ENCODE measurements around the gene SLC46A1.
A peak's percentile ranks its signal among the peaks of the same experiment; 100 is the strongest.

SLC46A1 gene

DNA sequence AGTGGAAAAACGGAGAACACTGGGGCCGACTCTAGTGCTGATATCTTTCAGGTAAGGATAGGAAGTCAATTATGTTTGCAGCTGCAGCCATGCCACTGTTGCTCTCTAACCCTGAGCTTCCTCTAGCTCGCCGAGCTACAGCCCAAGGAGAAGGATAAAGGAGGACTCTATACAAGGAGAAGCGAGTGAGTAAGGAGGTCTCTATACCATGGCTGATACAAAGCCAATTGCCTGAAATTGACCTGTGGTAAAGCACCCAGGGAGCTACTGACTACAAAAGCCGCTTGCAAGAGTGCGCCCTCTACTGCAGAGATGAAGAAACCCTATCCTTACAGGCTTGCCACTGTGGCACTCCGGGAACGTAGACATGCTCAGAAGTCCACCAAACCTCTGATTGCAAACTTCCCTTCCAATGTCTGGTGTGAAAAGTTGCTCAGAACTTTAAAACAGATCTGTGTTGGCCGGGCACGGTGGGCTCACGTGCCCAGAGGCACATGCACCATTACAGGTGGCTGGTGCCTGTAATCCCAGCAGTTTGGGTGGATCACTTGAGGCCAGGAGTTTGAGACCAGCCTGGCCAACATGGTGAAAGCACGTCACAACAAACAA, 10.8 kb upstream of the SLC46A1 start:
- Histone ChIP-seq H3K36me3 (ENCODE audit: insufficient read depth, low read length) (no peaks in the 10 kb centered on the region), H3K9me3 (ENCODE audit: low read length) (no peaks in the 10 kb centered on the region), H3K4me1 (ENCODE audit: insufficient read depth, low read length) (no peaks in the 10 kb centered on the region), H2AFZ (ENCODE audit: low read depth, low read length) (no peak overlapping the region), H3K27me3 (ENCODE audit: insufficient read depth, low read length) (peaks cover 12% of the 10 kb centered on the region), H3K4me3 (ENCODE audit: low read length) (no peak overlapping the region)

DNA sequence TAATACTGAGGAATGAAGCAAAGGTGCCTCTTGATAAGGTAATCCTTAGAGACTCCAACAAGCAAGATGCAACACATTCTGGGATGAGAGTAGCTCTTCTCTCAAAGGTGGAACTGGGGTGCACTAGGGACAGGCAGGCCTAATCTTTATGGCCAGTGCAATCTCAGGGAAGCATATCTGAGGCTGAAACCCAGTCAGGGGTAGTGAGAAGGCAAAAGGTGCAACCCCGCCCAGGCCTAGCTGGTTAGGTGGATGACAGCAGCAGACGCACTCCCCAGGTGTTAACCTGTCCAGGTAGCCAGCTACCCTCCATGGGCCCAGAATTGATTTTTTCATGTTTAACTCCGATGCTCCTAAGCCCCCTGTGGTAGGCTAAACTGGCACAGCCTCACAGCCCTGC, 9.9 kb upstream of the SLC46A1 start:
- Histone ChIP-seq H3K27me3 (ENCODE audit: insufficient read depth, low read length) (peaks cover 18% of the 10 kb centered on the region), H3K36me3 (ENCODE audit: insufficient read depth, low read length) (no peaks in the 10 kb centered on the region), H3K4me1 (ENCODE audit: insufficient read depth, low read length) (no peaks in the 10 kb centered on the region), H2AFZ (ENCODE audit: low read depth, low read length) (no peak overlapping the region), H3K9me3 (ENCODE audit: low read length) (no peaks in the 10 kb centered on the region), H3K4me3 (ENCODE audit: low read length) (no peak overlapping the region)

DNA sequence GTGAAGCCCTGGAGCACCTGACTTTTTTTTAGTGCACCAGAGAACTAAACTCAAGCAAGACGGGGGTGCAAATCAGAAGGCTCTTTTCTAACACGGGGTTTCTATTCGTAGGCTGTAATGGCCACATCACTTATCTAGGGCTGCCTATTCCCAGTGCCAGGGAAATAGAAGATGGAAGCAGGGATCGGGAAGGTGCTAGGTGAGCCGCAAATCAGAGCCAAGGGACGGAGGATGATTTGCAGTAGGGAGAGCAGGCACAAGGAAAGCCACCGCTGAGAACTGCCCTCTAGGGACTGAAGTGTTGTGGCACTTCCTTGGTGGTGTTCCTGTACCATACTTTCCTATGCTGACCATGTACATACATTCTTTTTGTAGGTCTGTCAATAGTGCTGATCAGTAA, 7.8 kb upstream of the SLC46A1 start:
- Histone ChIP-seq H3K27me3 (ENCODE audit: insufficient read depth, low read length) (peaks cover 18% of the 10 kb centered on the region), H3K4me1 (ENCODE audit: insufficient read depth, low read length) (no peaks in the 10 kb centered on the region), H3K9me3 (ENCODE audit: low read length) (no peaks in the 10 kb centered on the region), H3K36me3 (ENCODE audit: insufficient read depth, low read length) (no peaks in the 10 kb centered on the region), H3K4me3 (ENCODE audit: low read length) (no peak overlapping the region), H2AFZ (ENCODE audit: low read depth, low read length) (no peak overlapping the region)

DNA sequence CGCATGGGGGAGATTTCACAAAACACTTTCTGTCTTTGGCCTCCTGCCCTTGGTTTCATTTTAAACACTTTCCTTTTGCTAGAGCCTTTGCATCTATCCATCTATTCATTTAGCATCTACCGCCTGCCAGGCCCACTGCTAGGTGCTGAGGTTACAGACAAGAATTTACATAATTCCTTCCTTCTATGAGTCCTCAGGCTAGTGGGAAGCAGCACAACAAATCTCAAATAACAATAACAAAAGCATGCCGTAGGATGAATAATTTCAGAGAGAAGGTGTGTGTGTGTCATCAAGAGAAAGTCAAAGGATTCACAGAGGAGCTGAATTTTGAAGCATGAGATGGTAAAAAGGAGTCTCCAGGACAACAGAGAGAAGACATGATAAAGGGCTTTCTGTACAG, 6.1 kb upstream of the SLC46A1 start:
- H3K9me3 ChIP-seq (ENCODE audit: low read length): no peaks in the 10 kb centered on the region

DNA sequence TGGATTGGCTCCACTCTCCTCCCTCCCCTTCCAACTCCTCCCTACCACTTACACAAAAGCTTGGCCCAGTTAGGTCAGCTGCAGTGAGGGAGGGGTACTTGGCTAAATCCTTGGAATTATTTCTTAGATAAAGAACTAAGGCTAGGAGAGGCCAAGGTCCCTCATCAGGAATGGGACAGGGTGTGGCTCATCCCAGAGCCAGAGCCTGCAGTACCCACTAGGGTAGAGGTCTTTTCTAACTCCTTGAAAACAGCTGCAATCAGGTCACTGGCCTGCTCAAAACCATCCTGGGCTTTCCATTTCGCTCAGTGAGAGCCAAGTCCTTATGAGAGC, 1.9 kb upstream of the SLC46A1 start:
- H3K36me3 ChIP-seq (ENCODE audit: insufficient read depth, low read length): no peaks in the 10 kb centered on the region
- peaks cover 11% of the 10 kb centered on the region for H3K27me3 ChIP-seq (ENCODE audit: insufficient read depth, low read length)
- no peak overlapping the region for H2AFZ ChIP-seq (ENCODE audit: low read depth, low read length)
- no peaks in the 10 kb centered on the region for H3K9me3 ChIP-seq (ENCODE audit: low read length)
- no peak overlapping the region for H3K4me3 ChIP-seq (ENCODE audit: low read length)
- peaks cover 18% of the 10 kb centered on the region for H3K4me1 ChIP-seq (ENCODE audit: insufficient read depth, low read length)

More for the DNA sequence above, 6.1 kb upstream of the SLC46A1 start:
- H3K27me3 ChIP-seq (ENCODE audit: insufficient read depth, low read length): peaks cover 18% of the 10 kb centered on the region
- H2AFZ ChIP-seq (ENCODE audit: low read depth, low read length): no peak overlapping the region
- no peaks in the 10 kb centered on the region for H3K36me3 ChIP-seq (ENCODE audit: insufficient read depth, low read length)
- peaks cover 8% of the 10 kb centered on the region for H3K4me1 ChIP-seq (ENCODE audit: insufficient read depth, low read length)
- no peak overlapping the region for H3K4me3 ChIP-seq (ENCODE audit: low read length)

DNA sequence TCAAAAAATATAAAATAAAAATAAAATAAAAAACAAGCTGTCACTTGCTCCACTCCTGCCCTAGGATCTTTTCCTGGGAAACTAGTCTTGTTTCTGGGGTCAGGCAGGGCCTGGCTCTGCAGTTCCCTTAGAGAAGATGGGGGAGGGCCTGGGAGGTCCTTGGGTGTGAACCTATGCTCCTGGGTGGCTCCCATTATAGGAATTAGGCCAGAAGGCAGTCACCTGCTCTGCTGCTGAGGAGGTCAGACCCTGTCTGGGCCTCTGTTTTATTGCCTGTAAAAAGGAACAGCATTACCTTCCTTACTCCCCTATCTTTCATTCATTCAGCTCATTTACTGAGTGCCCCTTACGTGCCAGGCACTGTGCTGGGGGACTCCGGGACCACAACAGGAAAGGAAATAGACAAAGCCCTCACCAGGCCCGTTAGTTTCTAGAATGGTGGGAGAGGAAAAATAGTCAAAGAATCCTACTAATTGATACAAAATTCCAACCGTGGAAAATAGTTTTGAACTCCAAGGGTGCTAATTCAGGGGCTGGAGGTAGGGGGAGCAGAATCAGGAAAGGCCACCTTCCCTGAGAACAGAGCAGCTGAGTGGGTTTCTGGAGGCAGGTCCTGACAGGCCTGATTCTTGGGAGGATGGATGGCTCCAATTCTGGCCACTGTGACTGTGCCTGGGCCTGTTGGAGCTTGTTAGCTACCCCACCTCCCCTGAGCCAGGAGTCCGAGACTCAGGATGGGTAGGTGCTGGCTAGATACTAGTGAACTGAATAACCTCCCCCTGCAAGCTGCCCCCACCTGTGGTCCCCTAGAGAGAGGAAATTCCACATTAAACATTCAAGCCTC, 1.3 kb upstream of the SLC46A1 start:
- H3K9me3 ChIP-seq (ENCODE audit: low read length): no peaks in the 10 kb centered on the region
- H3K27me3 ChIP-seq (ENCODE audit: insufficient read depth, low read length): peaks cover 10% of the 10 kb centered on the region
- no peak overlapping the region for H3K4me3 ChIP-seq (ENCODE audit: low read length)
- H3K36me3 ChIP-seq (ENCODE audit: insufficient read depth, low read length): no peaks in the 10 kb centered on the region
- peaks cover 18% of the 10 kb centered on the region for H3K4me1 ChIP-seq (ENCODE audit: insufficient read depth, low read length)
- no peak overlapping the region for H2AFZ ChIP-seq (ENCODE audit: low read depth, low read length)

DNA sequence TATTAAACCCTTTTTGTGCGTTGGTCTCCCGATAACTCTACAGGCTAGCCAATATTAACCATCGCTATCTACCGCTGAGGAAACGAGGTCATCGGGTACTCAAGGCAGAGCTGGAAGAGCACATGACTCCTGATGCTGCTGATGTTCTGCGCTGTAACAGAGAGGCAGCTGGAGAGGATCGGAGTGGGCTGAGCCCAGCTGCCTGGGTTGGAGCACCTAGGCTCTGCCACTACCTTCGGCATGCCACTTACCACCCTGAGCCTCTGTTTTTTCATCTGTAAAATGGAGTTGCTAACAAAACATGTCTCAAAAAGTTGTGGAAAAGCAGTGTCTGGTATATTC, 432 bp upstream of the SLC46A1 start:
- H3K9me3 ChIP-seq (ENCODE audit: low read length): no peaks in the 10 kb centered on the region
- H3K36me3 ChIP-seq (ENCODE audit: insufficient read depth, low read length): no peaks in the 10 kb centered on the region
- H2AFZ ChIP-seq (ENCODE audit: low read depth, low read length): peak overlapping the region; percentile 94
- H3K27me3 ChIP-seq (ENCODE audit: insufficient read depth, low read length): peaks cover 3% of the 10 kb centered on the region
- peak overlapping the region; percentile 48 for H3K4me3 ChIP-seq (ENCODE audit: low read length)
- peaks cover 18% of the 10 kb centered on the region for H3K4me1 ChIP-seq (ENCODE audit: insufficient read depth, low read length)

DNA sequence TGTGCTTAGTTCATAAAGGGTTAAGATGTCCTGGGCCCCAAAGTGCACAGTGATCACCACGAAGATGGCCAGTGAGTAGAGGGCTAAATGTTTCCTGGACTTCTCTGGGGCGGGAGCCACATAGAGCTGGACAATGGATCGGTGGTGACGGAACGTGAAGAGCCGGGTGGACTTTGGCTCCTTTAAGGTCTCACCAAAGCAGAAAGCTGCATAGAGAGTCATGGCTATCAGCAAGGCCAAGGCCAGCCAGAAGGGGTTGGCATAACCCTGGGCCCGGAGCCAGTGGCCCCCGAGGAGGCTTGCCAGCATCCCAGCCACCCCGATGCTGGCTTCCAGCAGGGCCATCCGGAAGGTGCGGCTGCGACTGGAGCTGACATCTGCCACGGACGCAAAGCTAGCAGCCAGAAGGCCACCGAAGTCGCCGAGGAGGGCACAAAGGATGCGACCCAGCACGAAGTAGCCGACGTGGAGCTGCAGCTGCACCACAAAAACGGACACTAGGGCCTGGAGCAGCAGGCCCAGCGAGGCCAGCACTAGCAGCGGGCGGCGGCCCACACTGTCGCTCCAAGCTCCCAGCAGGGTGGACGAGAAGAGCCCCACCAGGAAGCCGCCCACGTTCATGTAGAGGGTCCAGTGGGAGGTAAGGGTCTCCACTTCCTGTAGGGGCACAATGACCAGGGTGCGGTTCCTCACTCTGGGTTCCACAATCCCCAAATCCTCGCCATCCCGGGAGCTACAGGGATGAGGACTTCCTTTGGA, 1.0 kb downstream of the SLC46A1 start:
- peak overlapping the region; percentile 48 for H3K4me3 ChIP-seq (ENCODE audit: low read length)
- H3K4me1 ChIP-seq (ENCODE audit: insufficient read depth, low read length): peaks cover 18% of the 10 kb centered on the region
- H3K9me3 ChIP-seq (ENCODE audit: low read length): no peaks in the 10 kb centered on the region
- no peaks in the 10 kb centered on the region for H3K36me3 ChIP-seq (ENCODE audit: insufficient read depth, low read length)
- peak overlapping the region; percentile 94 for H2AFZ ChIP-seq (ENCODE audit: low read depth, low read length)
- H3K27me3 ChIP-seq (ENCODE audit: insufficient read depth, low read length): no peaks in the 10 kb centered on the region

DNA sequence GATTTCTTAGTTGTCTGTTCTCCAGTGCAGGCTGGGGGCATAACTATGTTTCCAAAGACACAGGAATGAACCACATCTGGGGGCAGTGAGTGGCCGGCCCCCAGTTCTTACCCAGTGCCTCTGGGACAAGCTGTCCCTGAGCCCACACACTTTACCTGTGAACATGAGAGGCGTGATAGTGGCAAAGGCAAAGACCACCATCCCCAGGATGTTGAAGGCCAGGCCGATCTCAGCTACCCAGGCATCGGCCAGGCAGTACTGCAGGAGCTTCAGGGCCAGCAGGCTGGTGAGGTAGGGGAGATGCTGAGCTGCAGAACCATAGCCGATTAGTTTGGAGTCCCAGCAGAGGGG, 1.6 kb downstream of the SLC46A1 start:
- no peak overlapping the region for H3K4me3 ChIP-seq (ENCODE audit: low read length)
- H3K4me1 ChIP-seq (ENCODE audit: insufficient read depth, low read length): peaks cover 18% of the 10 kb centered on the region
- H3K36me3 ChIP-seq (ENCODE audit: insufficient read depth, low read length): no peaks in the 10 kb centered on the region
- no peak overlapping the region for H2AFZ ChIP-seq (ENCODE audit: low read depth, low read length)
- no peaks in the 10 kb centered on the region for H3K9me3 ChIP-seq (ENCODE audit: low read length)
- no peaks in the 10 kb centered on the region for H3K27me3 ChIP-seq (ENCODE audit: insufficient read depth, low read length)

DNA sequence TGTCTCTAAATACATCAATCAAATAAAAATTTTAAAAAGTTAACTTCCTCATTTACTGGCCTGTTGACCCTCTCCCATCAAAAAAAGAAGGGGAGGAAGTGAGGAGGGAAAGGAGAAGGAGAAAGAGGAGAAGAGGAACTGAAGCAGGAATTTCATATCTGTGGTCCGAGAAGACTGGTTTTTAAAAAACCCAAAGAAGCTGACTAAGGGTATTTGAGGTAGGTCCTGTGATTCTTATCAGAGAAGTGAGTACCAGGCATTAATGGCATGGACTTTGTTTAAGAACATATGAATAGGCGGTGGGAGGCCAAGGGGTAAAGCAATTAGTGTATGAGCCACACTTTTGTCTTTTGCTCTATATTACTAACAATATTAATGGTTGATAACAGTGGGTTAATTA, 2.0 kb downstream of the SLC46A1 start:
- H3K9me3 ChIP-seq (ENCODE audit: low read length): no peaks in the 10 kb centered on the region
- H3K4me1 ChIP-seq (ENCODE audit: insufficient read depth, low read length): peaks cover 18% of the 10 kb centered on the region
- H3K27me3 ChIP-seq (ENCODE audit: insufficient read depth, low read length): no peaks in the 10 kb centered on the region
- no peak overlapping the region for H2AFZ ChIP-seq (ENCODE audit: low read depth, low read length)
- H3K36me3 ChIP-seq (ENCODE audit: insufficient read depth, low read length): no peaks in the 10 kb centered on the region
- no peak overlapping the region for H3K4me3 ChIP-seq (ENCODE audit: low read length)

DNA sequence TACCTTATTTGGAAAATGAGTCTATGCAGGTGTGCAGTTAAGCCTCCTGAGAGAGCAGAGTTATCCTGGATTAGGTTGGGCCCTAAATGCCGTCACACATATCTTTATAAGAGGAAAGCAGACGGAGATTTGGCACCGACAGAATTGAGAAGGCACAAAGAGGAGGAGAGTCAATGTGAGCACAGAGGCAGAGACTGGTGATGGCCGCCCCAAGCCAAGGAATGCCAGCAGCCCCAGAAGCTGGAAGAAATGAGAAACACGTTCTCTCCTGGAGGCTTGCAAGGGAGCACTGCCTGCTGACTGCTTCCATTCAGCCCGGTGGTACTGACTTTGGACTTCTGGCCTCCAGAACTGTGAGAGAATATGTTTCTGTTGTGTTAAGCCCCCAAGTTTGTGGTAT, 3.2 kb downstream of the SLC46A1 start:
- Histone ChIP-seq H3K27me3 (ENCODE audit: insufficient read depth, low read length) (no peaks in the 10 kb centered on the region), H2AFZ (ENCODE audit: low read depth, low read length) (no peak overlapping the region), H3K4me3 (ENCODE audit: low read length) (no peak overlapping the region), H3K36me3 (ENCODE audit: insufficient read depth, low read length) (peaks cover 4% of the 10 kb centered on the region), H3K4me1 (ENCODE audit: insufficient read depth, low read length) (peaks cover 14% of the 10 kb centered on the region), H3K9me3 (ENCODE audit: low read length) (no peaks in the 10 kb centered on the region)

DNA sequence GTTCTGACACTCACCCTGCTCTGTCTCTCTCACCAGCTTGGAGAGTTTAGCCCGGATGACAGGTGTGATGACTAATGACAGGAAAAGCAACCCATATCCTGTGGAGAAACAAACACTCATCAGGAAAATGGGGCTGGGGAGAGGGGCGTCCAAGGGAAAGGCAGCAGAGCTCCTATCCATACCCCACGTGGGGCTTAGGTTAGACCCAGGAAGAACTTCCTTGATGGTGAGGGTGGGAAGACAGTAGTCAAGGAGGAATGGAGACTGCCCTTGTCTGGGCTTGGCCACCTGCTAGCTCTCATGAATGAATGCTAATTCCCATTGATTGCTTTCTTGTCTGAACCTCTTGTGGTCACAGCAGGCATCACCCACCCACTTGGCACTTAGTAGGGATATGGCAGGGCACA, 3.8 kb downstream of the SLC46A1 start:
- Histone ChIP-seq H3K36me3 (ENCODE audit: insufficient read depth, low read length) (peaks cover 8% of the 10 kb centered on the region), H3K4me1 (ENCODE audit: insufficient read depth, low read length) (peaks cover 10% of the 10 kb centered on the region), H3K27me3 (ENCODE audit: insufficient read depth, low read length) (no peaks in the 10 kb centered on the region), H3K4me3 (ENCODE audit: low read length) (no peak overlapping the region), H3K9me3 (ENCODE audit: low read length) (no peaks in the 10 kb centered on the region), H2AFZ (ENCODE audit: low read depth, low read length) (no peak overlapping the region)

DNA sequence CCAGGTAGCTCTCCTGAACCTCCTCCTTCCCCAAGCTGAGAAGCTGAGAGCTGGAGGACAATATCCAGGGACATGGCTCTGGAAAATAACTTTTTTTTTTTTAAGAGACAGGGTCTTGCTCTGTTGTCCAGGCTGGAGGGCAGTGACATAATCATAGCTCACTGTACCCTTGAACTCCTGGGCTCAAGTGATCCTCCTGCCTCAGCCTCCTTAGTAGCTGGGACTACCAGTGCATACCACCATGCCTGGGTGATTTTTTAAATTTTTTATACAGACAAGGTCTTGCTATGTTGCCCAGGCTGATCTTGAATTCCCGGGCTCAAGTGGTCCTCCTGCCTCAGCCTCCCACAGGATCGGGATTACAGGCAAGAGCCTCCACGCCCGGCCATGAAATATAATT, 6.2 kb downstream of the SLC46A1 start:
- Histone ChIP-seq H3K9me3 (ENCODE audit: low read length) (no peaks in the 10 kb centered on the region), H3K27me3 (ENCODE audit: insufficient read depth, low read length) (no peaks in the 10 kb centered on the region), H2AFZ (ENCODE audit: low read depth, low read length) (no peak overlapping the region), H3K4me1 (ENCODE audit: insufficient read depth, low read length) (no peaks in the 10 kb centered on the region), H3K36me3 (ENCODE audit: insufficient read depth, low read length) (peaks cover 26% of the 10 kb centered on the region), H3K4me3 (ENCODE audit: low read length) (no peak overlapping the region)
